ENCODE results near the gene TNIK.

Gene TNIK

DNA sequence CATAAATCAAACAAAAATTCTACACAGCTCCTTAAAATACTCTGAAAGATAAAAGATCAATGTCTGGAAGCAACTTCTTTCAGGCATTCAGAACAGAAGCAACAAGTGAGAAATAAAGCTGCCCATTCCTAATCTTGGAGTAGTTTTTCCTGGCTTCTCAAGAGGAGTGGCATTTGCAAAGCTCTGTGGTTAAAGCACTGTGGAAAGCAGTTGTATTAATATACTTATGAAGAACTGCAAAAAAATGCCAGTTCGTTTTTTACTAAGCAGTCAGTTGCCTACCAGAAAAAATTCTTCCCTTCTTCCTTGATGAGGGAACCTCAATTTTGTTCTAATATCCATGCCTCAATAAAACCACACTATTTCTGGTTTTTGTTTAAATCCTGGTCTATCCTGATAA is 197.8 kb downstream of the TNIK start:
- Histone ChIP-seq H3K9me3 (ENCODE audit: insufficient read depth, low read length) (no peaks in the 10 kb centered on the region), H3K36me3 (ENCODE audit: insufficient read depth, insufficient read length, low read length) (no peaks in the 10 kb centered on the region), H3K4me3 (ENCODE audit: insufficient read length, low read depth) (no peak overlapping the region), H3K27me3 (ENCODE audit: insufficient read depth, insufficient read length) (no peaks in the 10 kb centered on the region), H3K4me1 (ENCODE audit: insufficient read depth, insufficient read length) (no peaks in the 10 kb centered on the region), H3K9ac (ENCODE audit: insufficient read length, low read depth) (no peak overlapping the region)
- no peak for DNase-seq (ENCODE audit: low read depth, low spot score)
- TF ChIP-seq ZNF274 (IDR thresholded peaks at IDR 0.05; ENCODE audit: low read depth, low read length) (no peak), YY1 (IDR thresholded peaks at IDR 0.05; ENCODE audit: insufficient read depth, insufficient read length) (no peak), SUZ12 (IDR thresholded peaks at IDR 0.05; ENCODE audit: extremely low read depth, insufficient read depth, insufficient read length) (no peak)

DNA sequence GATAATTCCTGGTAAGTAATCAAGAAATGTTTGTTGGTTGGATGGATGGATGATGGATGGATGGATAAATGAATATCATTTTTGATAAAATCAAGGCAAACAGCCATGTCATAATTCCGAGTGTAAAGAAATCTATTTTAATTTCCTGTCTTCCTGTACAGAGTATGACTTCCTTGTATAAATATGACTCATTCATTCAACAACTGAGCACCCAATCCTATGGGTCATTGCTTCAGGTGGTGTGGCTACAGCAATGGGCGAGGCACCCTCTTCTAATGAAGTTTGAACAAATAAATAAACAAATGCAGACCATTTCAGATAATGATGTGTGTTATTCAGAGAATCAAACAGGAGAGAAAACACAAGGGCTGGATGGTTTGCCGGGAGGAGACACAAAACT is 198.7 kb downstream of the TNIK start:
- Histone ChIP-seq H3K4me1 (ENCODE audit: insufficient read depth, insufficient read length) (no peaks in the 10 kb centered on the region), H3K27me3 (ENCODE audit: insufficient read depth, insufficient read length) (no peaks in the 10 kb centered on the region), H3K36me3 (ENCODE audit: insufficient read depth, insufficient read length, low read length) (no peaks in the 10 kb centered on the region), H3K9me3 (ENCODE audit: insufficient read depth, low read length) (no peaks in the 10 kb centered on the region), H3K4me3 (ENCODE audit: insufficient read length, low read depth) (no peak overlapping the region), H3K9ac (ENCODE audit: insufficient read length, low read depth) (no peak overlapping the region)
- no peak for DNase-seq (ENCODE audit: low read depth, low spot score)
- TF ChIP-seq YY1 (IDR thresholded peaks at IDR 0.05; ENCODE audit: insufficient read depth, insufficient read length), result no peak

DNA sequence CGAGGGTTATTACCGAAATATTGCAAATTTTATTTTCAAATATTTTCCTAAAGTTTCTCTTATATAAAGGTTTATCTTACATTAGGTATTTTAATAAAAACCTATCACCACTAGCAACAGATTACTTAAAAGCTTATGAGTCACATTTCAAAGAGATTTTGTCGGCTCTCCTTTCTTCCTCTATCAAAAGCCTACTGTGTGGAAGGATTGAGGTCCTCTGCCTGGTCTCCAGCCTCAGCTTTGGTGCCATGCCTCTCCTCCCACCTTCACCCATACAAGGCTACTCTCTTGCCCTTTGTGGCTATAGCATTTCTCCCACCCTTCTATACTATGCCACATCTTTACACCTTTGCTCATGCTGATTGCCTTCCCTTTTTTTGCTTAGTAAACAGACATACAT is 199.3 kb downstream of the TNIK start:
- TF ChIP-seq YY1 (IDR thresholded peaks at IDR 0.05; ENCODE audit: insufficient read depth, insufficient read length) (no peak), ZNF274 (IDR thresholded peaks at IDR 0.05; ENCODE audit: low read depth, low read length) (no peak)
- Histone ChIP-seq H3K27me3 (ENCODE audit: insufficient read depth, insufficient read length) (no peaks in the 10 kb centered on the region), H3K36me3 (ENCODE audit: insufficient read depth, insufficient read length, low read length) (no peaks in the 10 kb centered on the region), H3K4me1 (ENCODE audit: insufficient read depth, insufficient read length) (no peaks in the 10 kb centered on the region), H3K9ac (ENCODE audit: insufficient read length, low read depth) (no peak overlapping the region), H3K4me3 (ENCODE audit: insufficient read length, low read depth) (no peak overlapping the region), H3K9me3 (ENCODE audit: insufficient read depth, low read length) (no peaks in the 10 kb centered on the region)
- no peak for DNase-seq (ENCODE audit: low read depth, low spot score)

DNA sequence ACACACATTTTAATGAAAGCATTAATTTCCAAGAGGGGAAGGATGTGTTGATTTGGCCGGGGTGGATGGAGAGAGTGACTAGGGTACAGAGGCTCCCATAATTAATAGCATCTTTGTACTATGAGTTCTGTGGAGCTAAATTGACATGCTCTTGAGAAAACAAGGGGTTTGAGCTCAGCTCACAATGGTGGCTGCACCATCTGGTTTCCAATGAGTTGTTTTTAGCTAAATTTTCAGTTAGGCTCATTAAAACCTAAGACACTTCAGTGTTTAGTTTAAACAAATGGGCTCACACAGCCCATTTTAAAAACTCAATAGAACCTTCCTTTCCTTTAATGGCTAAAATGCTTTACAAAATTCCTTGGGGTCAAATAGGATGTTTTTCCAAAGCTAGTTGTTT is 199.7 kb downstream of the TNIK start:
- TF ChIP-seq YY1 (IDR thresholded peaks at IDR 0.05; ENCODE audit: insufficient read depth, insufficient read length), result no peak
- no peak for TF ChIP-seq ZNF274 (IDR thresholded peaks at IDR 0.05; ENCODE audit: low read depth, low read length)
- no peak for TF ChIP-seq SUZ12 (IDR thresholded peaks at IDR 0.05; ENCODE audit: extremely low read depth, insufficient read depth, insufficient read length)
- no peaks in the 10 kb centered on the region for H3K27me3 ChIP-seq (ENCODE audit: insufficient read depth, insufficient read length)
- H3K4me3 ChIP-seq (ENCODE audit: insufficient read length, low read depth), result no peak overlapping the region
- no peaks in the 10 kb centered on the region for H3K4me1 ChIP-seq (ENCODE audit: insufficient read depth, insufficient read length)
- no peaks in the 10 kb centered on the region for H3K9me3 ChIP-seq (ENCODE audit: insufficient read depth, low read length)
- H3K36me3 ChIP-seq (ENCODE audit: insufficient read depth, insufficient read length, low read length), result no peaks in the 10 kb centered on the region
- DNase-seq (ENCODE audit: low read depth, low spot score), result no peak
- no peak overlapping the region for H3K9ac ChIP-seq (ENCODE audit: insufficient read length, low read depth)

DNA sequence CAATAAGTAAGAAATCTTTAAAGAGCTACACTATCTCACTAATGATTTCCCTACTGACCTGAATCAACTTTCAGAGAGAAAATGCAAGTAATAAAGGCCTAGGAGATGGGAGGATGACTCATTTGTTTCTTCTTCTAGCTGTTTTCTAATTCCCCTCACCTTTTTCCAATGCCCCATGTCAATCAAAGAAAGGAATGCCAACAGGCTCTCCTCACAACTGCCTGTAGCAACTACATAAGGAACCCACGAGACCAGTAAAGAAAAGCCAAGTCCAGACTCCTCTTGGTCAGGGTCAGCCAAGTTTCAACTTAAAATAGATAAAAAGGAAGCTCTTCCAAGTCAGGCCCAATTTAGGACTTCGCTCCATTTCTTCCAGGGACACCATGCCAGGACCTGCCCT is 201.9 kb downstream of the TNIK start:
- no peak overlapping the region for H3K4me3 ChIP-seq (ENCODE audit: insufficient read length, low read depth)
- H3K4me1 ChIP-seq (ENCODE audit: insufficient read depth, insufficient read length), result no peaks in the 10 kb centered on the region
- TF ChIP-seq ZNF274 (IDR thresholded peaks at IDR 0.05; ENCODE audit: low read depth, low read length), result no peak
- no peak for TF ChIP-seq SUZ12 (IDR thresholded peaks at IDR 0.05; ENCODE audit: extremely low read depth, insufficient read depth, insufficient read length)
- TF ChIP-seq YY1 (IDR thresholded peaks at IDR 0.05; ENCODE audit: insufficient read depth, insufficient read length), result no peak
- H3K9me3 ChIP-seq (ENCODE audit: insufficient read depth, low read length), result no peaks in the 10 kb centered on the region
- no peaks in the 10 kb centered on the region for H3K27me3 ChIP-seq (ENCODE audit: insufficient read depth, insufficient read length)
- H3K36me3 ChIP-seq (ENCODE audit: insufficient read depth, insufficient read length, low read length), result no peaks in the 10 kb centered on the region
- DNase-seq (ENCODE audit: low read depth, low spot score), result no peak
- H3K9ac ChIP-seq (ENCODE audit: insufficient read length, low read depth), result no peak overlapping the region

DNA sequence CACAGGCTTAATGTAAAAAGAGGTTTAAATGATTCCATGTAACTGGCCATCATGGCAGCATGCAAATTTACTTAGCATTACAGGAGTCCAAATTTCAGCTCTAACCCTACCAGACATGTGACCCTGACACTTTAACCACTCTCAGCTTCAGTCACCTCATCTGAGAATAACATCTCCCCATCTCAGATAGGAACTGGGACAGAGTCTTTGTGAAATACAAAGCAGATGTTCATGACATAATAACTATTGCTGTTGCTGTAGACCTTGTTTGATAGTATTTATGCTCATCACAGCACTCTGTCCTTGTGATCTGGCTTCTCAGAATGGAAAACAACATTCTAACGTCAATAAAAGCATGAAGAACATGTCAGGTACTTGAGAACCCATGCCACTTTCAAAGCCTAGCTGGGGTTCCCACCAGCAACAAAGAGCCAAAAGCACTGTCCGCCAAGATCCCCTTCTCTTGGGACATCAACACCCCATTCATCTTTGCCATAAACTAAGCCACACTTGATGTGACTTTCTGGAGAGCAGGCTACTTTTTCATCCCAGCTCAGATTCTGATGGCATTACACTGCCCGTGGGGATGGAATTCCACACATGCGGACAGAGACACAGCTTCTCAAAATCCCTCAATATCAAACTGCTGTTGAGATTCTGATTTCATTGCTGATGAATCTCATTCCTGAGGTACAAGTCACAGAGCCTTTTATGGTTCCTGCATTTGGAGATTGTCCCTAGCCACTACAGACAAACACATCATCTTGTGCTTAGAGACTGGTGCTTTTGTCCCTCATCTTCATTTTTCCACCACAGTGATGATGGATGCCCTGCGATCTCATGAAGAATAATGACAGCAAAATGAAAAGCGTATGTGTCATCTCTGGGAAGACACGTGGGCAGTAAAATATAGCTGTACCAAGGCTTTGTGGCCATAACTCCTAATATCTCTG is 202.7 kb downstream of the TNIK start:
- TF ChIP-seq SUZ12 (IDR thresholded peaks at IDR 0.05; ENCODE audit: extremely low read depth, insufficient read depth, insufficient read length) (no peak), YY1 (IDR thresholded peaks at IDR 0.05; ENCODE audit: insufficient read depth, insufficient read length) (no peak), ZNF274 (IDR thresholded peaks at IDR 0.05; ENCODE audit: low read depth, low read length) (no peak)
- Histone ChIP-seq H3K36me3 (ENCODE audit: insufficient read depth, insufficient read length, low read length) (no peaks in the 10 kb centered on the region), H3K4me3 (ENCODE audit: insufficient read length, low read depth) (no peak overlapping the region), H3K9me3 (ENCODE audit: insufficient read depth, low read length) (no peaks in the 10 kb centered on the region), H3K27me3 (ENCODE audit: insufficient read depth, insufficient read length) (no peaks in the 10 kb centered on the region), H3K4me1 (ENCODE audit: insufficient read depth, insufficient read length) (no peaks in the 10 kb centered on the region), H3K9ac (ENCODE audit: insufficient read length, low read depth) (no peak overlapping the region)
- DNase-seq (ENCODE audit: low read depth, low spot score), result no peak

DNA sequence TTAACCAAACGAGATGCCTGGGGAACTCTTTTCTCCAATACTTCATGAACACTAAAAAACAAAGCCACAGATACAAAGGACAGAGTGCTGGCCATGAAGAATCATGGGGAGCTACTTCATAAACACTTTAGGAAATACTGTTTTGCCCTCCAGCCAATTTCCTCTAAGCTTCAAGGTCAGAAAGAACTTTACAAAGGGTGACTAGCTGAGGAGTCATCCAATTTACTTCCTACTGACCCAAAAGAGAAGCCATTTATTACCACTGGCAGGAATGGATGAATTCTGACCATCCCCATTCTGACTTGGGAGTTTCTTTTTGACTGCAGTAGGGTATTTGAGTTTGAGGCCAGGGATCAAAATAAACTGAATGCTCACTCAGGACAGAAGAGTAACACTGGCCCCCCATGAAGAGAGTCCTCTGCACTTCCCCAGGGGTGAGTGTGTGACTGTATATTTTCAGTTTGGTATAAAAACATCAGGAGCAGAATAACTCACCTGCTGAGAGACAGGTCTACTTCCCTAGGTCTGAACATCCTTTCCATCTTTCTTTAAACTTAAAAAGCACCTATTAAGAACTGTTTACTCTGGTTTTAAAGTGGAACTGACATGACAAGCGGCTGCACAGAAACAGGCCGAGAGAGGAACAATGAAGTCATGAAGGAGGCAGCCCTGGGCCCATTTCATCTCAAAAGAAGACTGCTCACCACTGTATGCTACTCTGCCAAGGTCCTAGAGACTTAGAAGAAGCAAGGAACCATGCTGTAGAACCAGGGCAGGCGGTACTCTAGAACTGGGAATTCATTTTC is 203.6 kb downstream of the TNIK start:
- no peak overlapping the region for H3K4me3 ChIP-seq (ENCODE audit: insufficient read length, low read depth)
- H3K9ac ChIP-seq (ENCODE audit: insufficient read length, low read depth), result no peak overlapping the region

More for the DNA sequence above, 203.6 kb downstream of the TNIK start:
- no peak for DNase-seq (ENCODE audit: low read depth, low spot score)
- no peaks in the 10 kb centered on the region for H3K36me3 ChIP-seq (ENCODE audit: insufficient read depth, insufficient read length, low read length)
- H3K27me3 ChIP-seq (ENCODE audit: insufficient read depth, insufficient read length), result no peaks in the 10 kb centered on the region
- TF ChIP-seq ZNF274 (IDR thresholded peaks at IDR 0.05; ENCODE audit: low read depth, low read length) (no peak), YY1 (IDR thresholded peaks at IDR 0.05; ENCODE audit: insufficient read depth, insufficient read length) (no peak), SUZ12 (IDR thresholded peaks at IDR 0.05; ENCODE audit: extremely low read depth, insufficient read depth, insufficient read length) (no peak)
- no peaks in the 10 kb centered on the region for H3K9me3 ChIP-seq (ENCODE audit: insufficient read depth, low read length)
- H3K4me1 ChIP-seq (ENCODE audit: insufficient read depth, insufficient read length), result no peaks in the 10 kb centered on the region
